Karpas-422 (cell line): ENCODE data around the gene ADGRA1. TPM values are rescaled to one million over a fixed set of nuclear protein-coding genes. Genes with fewer than 3 reads are reported as not detected.

Experiments used
- DNase-seq: peaks from one replicate; pipeline ENCODE4 v3.0.0-alpha.2; 2015
- H2AFZ ChIP-seq: fragments of 200-600 bp; sonication (generic); 2 replicates; pipeline ENCODE4 v1.6.1; 2014; ENCODE audit warnings: antibody characterized with exemption, low read length, mixed read lengths
- H3K27ac ChIP-seq: fragments of 200-600 bp; sonication (generic); 2 replicates; pipeline ENCODE4 v1.5.1; 2014; ENCODE audit warnings: mild to moderate bottlenecking, low read length, moderate library complexity
- H3K27me3 ChIP-seq: fragments of 200-600 bp; sonication (generic); 2 replicates; pipeline ENCODE4 v1.6.1; 2014; ENCODE audit warnings: low read length, mixed read lengths
- H3K36me3 ChIP-seq: fragments of 200-600 bp; sonication (generic); 2 replicates; pipeline ENCODE4 v1.6.1; 2014; ENCODE audit warnings: low read length, mixed read lengths; ENCODE audit not compliant: insufficient read depth
- H3K4me1 ChIP-seq: fragments of 200-600 bp; sonication (generic); 2 replicates; pipeline ENCODE4 v1.6.1; 2014; ENCODE audit warnings: mild to moderate bottlenecking, low read length, mixed read lengths
- H3K4me2 ChIP-seq: fragments of 200-600 bp; sonication (generic); 2 replicates; pipeline ENCODE4 v1.6.1; 2014; ENCODE audit warnings: low read length, low read depth, mild to moderate bottlenecking; ENCODE audit not compliant: poor library complexity, severe bottlenecking
- H3K4me3 ChIP-seq: fragments of 200-600 bp; sonication (generic); 2 replicates; pipeline ENCODE4 v1.5.1; 2014; ENCODE audit warnings: mild to moderate bottlenecking, antibody characterized with exemption, low read length, mixed read lengths
- H3K79me2 ChIP-seq: fragments of 200-600 bp; sonication (generic); 2 replicates; pipeline ENCODE4 v1.6.1; 2014; ENCODE audit warnings: mild to moderate bottlenecking, low read length, mixed read lengths
- H3K9ac ChIP-seq: fragments of 200-600 bp; sonication (generic); 2 replicates; pipeline ENCODE4 v1.6.0; 2014; ENCODE audit warnings: low read length
- H3K9me2 ChIP-seq: fragments of 200-600 bp; sonication (generic), shearing (Covaris generic); replicated peaks from 2 replicates; pipeline ENCODE4 v1.6.0; 2014; ENCODE audit warnings: mild to moderate bottlenecking, low read length, moderate library complexity; ENCODE audit not compliant: insufficient read depth
- H3K9me3 ChIP-seq: fragments of 300-700, 200-600 bp; sonication (generic); 2 replicates; pipeline ENCODE4 v1.6.1; 2014; ENCODE audit warnings: low read length, mixed read lengths
- H4K20me1 ChIP-seq: fragments of 200-600 bp; sonication (generic); 2 replicates; pipeline ENCODE4 v1.6.1; 2014; ENCODE audit warnings: mild to moderate bottlenecking, antibody characterized with exemption, low read length, low read depth; ENCODE audit not compliant: insufficient read depth
- total RNA-seq: library from RNA; depleted of rRNA; stranded (reverse); fragments of >200 nt; shearing (Covaris generic); gene quantifications from 2 replicates; pipeline ENCODE4 v1.2.3, GENCODE V29; 2014; ENCODE audit warnings: low replicate concordance

Gene ADGRA1
- total RNA-seq, 1 experiment from 2014 or later, result not detected

GRCh38 chr10:133104068-133104962 is 16.6 kb downstream of the ADGRA1 start:
- peaks cover 5% of the 10 kb centered on the region; the same call in 1 of the 2 replicates for H3K9me3 ChIP-seq
- H3K9me2 ChIP-seq, result no peaks in the 10 kb centered on the region
- H3K4me1 ChIP-seq, result no peaks in the 10 kb centered on the region

GRCh38 chr10:133104963-133105640 is 17.4 kb downstream of the ADGRA1 start:
- Histone ChIP-seq H3K9ac (no peak overlapping the region), H3K36me3 (no peaks in the 10 kb centered on the region), H3K27me3 (no peaks in the 10 kb centered on the region), H3K4me3 (no peak overlapping the region), H3K9me3 (peaks cover 5% of the 10 kb centered on the region; the same call in 1 of the 2 replicates), H3K9me2 (no peaks in the 10 kb centered on the region), H3K4me2 (no peak overlapping the region), H3K27ac (no peak overlapping the region), H4K20me1 (no peaks in the 10 kb centered on the region), H3K79me2 (no peaks in the 10 kb centered on the region), H2AFZ (no peak overlapping the region), H3K4me1 (no peaks in the 10 kb centered on the region)
- DNase-seq, result no peak

More at GRCh38 chr10:133104068-133104962, 16.6 kb downstream of the ADGRA1 start:
- Histone ChIP-seq H2AFZ (no peak overlapping the region), H3K4me2 (no peak overlapping the region), H4K20me1 (no peaks in the 10 kb centered on the region), H3K79me2 (no peaks in the 10 kb centered on the region), H3K9ac (no peak overlapping the region), H3K4me3 (no peak overlapping the region), H3K27me3 (no peaks in the 10 kb centered on the region), H3K36me3 (no peaks in the 10 kb centered on the region), H3K27ac (no peak overlapping the region)
- DNase-seq, result no peak

DNA sequence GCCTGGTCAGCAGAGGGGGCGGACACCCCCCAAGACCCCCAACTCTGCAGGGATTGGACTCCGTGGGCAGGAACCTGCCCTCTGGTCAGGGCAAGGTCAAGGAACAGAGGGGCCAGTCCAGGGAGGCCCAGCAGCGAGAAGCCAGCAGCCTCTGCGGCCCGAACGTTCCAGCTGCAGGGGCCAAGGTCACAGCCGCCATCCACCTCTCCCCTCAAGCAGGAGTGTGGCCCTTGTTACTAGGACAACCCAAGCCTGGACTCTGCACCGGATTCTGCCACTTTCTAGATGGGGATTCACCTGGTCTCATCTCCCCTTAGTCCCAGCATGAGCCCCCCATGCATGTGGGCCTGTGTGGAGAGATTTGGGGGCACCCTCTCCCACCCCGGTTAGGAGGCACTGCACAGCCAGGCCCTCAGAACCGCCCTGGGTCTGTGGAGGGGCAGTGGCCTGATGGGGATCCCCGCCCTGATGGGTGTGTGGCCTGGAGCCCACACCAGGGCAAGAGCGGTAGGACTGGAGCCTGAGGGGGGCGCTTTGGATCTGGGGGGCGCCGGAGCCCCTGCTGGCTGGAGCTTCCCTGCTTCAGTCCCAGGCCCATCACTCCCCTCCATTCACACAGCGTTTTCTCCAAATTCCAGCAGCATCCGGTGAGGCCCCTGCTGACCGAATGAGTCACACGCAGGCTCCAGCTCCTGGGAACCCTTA is 18.1 kb downstream of the ADGRA1 start:
- Histone ChIP-seq H3K27me3 (no peaks in the 10 kb centered on the region), H4K20me1 (no peaks in the 10 kb centered on the region), H3K4me2 (no peak overlapping the region), H3K9me2 (no peaks in the 10 kb centered on the region), H3K4me3 (no peak overlapping the region), H3K79me2 (no peaks in the 10 kb centered on the region), H3K27ac (no peak overlapping the region), H2AFZ (no peak overlapping the region), H3K9me3 (peaks cover 5% of the 10 kb centered on the region; the same call in 1 of the 2 replicates), H3K36me3 (no peaks in the 10 kb centered on the region), H3K4me1 (no peaks in the 10 kb centered on the region), H3K9ac (no peak overlapping the region)
- DNase-seq, result no peak

DNA sequence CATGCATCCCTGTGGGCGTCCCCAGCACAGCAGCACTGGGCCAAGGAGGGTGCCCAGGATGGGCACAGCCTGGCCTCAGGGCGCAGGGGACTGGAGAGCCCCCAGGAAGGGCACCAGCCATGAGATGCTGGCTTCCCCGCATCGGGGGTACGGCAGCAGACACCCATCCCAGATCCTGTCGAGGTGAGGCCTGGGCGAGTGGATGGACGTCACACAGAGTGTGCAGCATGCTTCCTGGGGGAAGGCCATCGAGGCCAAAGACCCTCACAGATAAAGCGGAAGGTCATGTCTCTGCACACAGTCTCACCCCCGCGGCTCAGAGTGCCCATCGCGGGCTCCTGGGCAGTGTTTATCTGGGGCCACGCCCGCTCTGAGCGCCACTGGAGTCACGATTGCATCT is 18.8 kb downstream of the ADGRA1 start:
- no peaks in the 10 kb centered on the region for H4K20me1 ChIP-seq
- no peak overlapping the region for H3K4me3 ChIP-seq

GRCh38 chr10:133107442-133107841 is 19.7 kb downstream of the ADGRA1 start:
- H2AFZ ChIP-seq, result no peak overlapping the region
- H3K9me3 ChIP-seq, result peaks cover 5% of the 10 kb centered on the region; the same call in 1 of the 2 replicates
- H3K9me2 ChIP-seq, result no peaks in the 10 kb centered on the region
- no peaks in the 10 kb centered on the region for H4K20me1 ChIP-seq
- no peak for DNase-seq
- H3K27me3 ChIP-seq, result no peaks in the 10 kb centered on the region
- no peak overlapping the region for H3K4me3 ChIP-seq
- no peak overlapping the region for H3K4me2 ChIP-seq
- H3K36me3 ChIP-seq, result no peaks in the 10 kb centered on the region
- H3K4me1 ChIP-seq, result no peaks in the 10 kb centered on the region
- H3K79me2 ChIP-seq, result no peaks in the 10 kb centered on the region
- H3K27ac ChIP-seq, result no peak overlapping the region
- no peak overlapping the region for H3K9ac ChIP-seq

More for the DNA sequence above, 18.8 kb downstream of the ADGRA1 start:
- Histone ChIP-seq H3K79me2 (no peaks in the 10 kb centered on the region), H2AFZ (no peak overlapping the region), H3K4me2 (no peak overlapping the region), H3K36me3 (no peaks in the 10 kb centered on the region), H3K27me3 (no peaks in the 10 kb centered on the region), H3K4me1 (no peaks in the 10 kb centered on the region), H3K9me3 (peaks cover 5% of the 10 kb centered on the region; the same call in 1 of the 2 replicates), H3K9me2 (no peaks in the 10 kb centered on the region), H3K9ac (no peak overlapping the region), H3K27ac (no peak overlapping the region)
- no peak for DNase-seq

- Histone ChIP-seq H3K9me2 (no peaks in the 10 kb centered on the region), H2AFZ (no peak overlapping the region), H3K36me3 (no peaks in the 10 kb centered on the region), H3K9me3 (peaks cover 5% of the 10 kb centered on the region; the same call in 1 of the 2 replicates), H3K4me3 (no peak overlapping the region), H4K20me1 (no peaks in the 10 kb centered on the region), H3K9ac (no peak overlapping the region), H3K4me1 (no peaks in the 10 kb centered on the region), H3K4me2 (no peak overlapping the region), H3K27me3 (no peaks in the 10 kb centered on the region), H3K27ac (no peak overlapping the region), H3K79me2 (no peaks in the 10 kb centered on the region)
- no peak for DNase-seq
Measured at GRCh38 chr10:133109711-133110110, 22.0 kb downstream of the ADGRA1 start.

DNA sequence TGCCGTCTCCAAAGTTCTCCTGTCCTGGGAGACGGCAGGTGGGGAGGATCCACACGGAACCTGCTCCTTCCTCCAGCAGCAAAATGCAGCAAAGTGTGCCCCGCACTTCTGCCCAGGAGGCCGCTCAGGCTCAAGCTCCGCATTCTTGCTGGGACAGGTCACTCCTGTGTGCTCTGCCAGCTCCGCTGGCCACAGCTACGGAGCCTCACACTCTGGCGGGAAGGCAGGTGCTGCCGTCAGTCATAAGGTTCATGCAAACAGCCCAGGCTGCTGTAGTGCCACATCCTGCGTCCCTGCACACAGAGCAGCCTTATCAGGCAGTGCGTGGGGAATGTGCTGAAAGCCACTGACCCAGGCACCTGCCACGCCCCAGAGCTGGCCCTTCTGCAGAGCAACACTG is 22.4 kb downstream of the ADGRA1 start:
- peaks cover 5% of the 10 kb centered on the region; the same call in 1 of the 2 replicates for H3K9me3 ChIP-seq
- H3K79me2 ChIP-seq, result no peaks in the 10 kb centered on the region
- no peak overlapping the region for H3K9ac ChIP-seq
- no peak for DNase-seq
- H3K4me1 ChIP-seq, result no peaks in the 10 kb centered on the region
- H3K4me3 ChIP-seq, result no peak overlapping the region
- no peak overlapping the region for H3K27ac ChIP-seq
- H3K4me2 ChIP-seq, result no peak overlapping the region
- no peaks in the 10 kb centered on the region for H4K20me1 ChIP-seq
- no peak overlapping the region for H2AFZ ChIP-seq
- no peaks in the 10 kb centered on the region for H3K9me2 ChIP-seq
- H3K36me3 ChIP-seq, result no peaks in the 10 kb centered on the region
- no peaks in the 10 kb centered on the region for H3K27me3 ChIP-seq
